DMS114 treated with DMSO at 0.1 percent for 48 hours (cell line): ENCODE measurements around the gene NFATC1.
"Not testable (repeated sequence)": the region's sequence is repeated elsewhere in the genome, so short reads cannot be mapped to it uniquely, and the experiment has no call there.

ENCODE experiments used
- DNase-seq: peaks from one replicate; lab custom pipeline; 2025; ENCODE audit not compliant: unreplicated experiment; lab: John Stamatoyannopoulos, UW

NFATC1 gene

DNA sequence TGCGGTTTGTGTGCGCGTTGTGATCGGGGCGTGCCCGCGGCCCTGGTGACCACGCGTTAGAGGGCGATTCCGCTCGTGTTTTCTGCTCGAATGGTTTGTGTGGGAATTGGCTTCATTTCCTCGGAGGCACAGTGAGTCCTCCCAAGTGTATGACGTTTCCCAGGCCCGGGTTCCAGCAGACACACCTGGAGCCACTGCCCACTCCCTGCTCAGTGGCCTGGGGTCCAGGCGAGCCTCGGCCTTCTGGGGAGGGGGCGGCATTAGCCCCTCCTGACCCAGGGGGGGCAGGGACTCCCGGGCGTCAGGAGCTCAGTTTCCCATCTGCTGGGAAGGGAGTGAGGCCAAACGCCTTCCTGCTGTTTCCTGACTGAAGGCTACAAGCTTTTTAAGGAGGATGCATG lies 92.1 kb downstream of the NFATC1 start:
- DNase-seq, result no peak

DNA sequence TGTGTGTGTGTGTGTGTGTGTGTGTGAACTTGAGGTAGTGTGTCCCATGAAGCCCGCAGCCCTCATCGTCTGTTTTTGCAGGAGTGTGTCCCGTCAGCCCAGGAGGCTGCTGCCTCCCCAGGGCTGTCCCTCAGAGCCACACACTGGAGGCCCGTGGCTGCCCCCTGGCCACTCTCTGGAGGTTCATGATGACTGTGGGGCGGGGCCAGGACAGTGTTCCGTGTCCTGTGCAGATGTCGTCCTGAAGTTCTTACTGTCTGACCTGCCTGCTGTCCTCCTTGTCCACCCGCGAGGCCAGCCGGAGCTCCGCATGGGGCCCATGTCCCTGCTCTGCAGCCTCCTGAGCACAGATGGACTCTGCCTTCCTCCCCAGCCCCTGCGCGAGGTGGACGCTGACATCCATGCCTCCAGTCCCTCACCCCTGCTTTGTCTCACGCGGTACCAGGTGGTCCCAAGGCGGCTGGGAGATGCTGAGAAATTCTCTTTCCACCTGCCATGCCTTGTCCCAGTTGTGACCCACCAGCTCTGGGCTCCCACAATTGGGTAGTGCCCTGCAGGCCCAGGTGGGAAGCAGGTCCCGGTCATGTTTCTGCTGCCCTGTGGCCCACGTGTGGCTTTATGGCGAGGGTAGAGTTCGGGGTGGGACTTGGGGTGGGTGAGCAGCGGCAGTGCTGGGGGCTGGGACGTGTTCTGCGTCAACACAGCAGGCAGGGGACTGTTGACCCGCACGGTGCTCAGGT lies 92.8 kb downstream of the NFATC1 start:
- DNase-seq, result no peak

DNA sequence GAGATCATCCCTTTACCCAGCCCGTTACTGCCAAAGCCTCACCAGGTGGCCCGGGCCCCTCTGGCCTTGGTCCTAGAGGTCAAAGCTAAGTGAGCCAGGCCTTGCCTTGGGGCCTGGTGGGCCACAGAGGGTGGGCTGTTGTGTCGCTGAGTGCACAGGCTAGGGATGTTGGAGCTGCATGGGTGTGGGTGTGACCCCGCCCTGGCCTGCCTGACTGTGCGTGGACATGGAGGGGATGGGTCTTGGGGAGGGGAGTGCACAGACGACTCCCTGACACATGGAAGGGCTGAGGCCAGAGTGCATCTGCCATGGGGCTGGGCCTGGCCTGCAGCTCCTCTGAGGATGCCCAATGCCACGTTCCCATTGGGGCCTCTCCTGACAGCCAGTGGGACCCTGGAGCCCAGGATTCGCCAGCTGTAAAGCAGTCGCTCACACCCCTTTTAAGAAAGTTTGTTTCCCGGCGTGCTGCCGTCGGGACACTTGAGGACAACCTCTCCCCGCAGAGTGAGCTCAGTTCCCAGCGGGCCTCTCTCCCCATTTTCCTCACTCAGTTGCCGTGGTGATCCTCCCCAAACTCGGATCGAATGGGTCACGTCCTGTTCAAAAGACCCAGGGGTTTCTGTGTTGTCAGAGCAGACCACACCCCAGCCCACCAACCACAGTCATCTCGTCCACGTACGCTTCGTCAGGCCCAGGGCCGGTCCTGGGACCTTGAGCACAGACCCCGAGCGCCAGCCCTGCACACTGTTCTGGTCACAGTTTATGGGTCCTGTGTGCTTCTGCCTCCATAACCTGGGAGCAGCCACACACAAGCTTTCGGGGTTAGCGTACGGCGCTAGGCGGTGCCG lies 93.5 kb downstream of the NFATC1 start:
- DNase-seq, result no peak

DNA sequence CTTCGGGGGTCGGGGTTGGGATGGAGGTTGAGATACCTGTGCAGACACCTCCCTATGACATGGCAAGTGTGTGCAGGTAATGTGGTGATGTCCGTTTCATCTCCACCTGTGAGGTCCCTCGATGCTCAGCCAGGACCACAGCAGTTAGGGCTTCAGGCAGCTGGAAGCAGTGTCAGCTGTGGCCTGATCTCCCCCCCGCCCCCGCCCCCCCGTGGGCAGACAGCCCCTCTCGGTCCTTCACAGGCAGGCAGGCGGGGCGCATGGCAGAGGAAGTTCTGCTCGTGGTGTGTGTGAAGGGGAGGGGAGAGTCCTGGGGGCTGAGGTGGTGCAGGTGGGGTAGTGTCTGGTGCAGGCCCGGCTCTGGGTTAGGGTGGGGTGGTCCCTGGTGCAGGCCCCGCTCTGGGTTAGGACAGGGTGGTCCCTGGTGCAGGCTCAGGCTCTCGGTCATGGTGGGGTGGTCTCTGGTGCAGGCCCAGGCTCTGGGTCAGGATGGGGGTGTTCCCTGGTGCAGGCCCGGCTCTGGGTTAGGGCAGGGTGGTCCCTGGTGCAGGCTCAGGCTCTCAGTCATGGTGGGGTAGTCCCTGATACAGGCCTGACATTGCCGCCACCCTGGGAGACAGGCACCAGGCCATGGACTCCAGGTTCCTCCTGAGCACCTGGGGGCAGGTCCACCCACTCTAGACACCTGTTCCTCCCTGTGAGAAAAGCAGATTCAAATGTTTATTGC lies 94.3 kb downstream of the NFATC1 start:
- no peak for DNase-seq

DNA sequence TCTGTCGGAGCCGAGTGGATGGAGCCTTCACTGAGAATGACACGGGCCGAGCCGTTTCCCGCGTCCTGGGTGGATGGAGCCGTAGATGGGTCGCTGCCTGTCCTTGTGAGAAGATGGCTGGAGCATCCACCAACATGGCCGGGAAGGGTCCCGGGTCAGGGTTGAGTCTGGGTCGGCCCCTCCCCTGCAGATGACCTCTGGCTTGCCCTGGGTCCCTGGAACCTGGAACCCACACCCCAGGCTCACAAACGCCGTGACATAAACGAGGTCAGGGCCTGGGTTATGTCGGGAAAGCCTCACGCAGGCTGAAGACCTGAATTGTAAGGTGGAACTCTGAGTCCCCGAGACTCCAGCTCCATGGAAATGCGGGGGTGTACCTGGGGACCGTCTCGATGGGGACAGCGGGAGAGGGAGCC lies 94.9 kb downstream of the NFATC1 start:
- no peak for DNase-seq

DNA sequence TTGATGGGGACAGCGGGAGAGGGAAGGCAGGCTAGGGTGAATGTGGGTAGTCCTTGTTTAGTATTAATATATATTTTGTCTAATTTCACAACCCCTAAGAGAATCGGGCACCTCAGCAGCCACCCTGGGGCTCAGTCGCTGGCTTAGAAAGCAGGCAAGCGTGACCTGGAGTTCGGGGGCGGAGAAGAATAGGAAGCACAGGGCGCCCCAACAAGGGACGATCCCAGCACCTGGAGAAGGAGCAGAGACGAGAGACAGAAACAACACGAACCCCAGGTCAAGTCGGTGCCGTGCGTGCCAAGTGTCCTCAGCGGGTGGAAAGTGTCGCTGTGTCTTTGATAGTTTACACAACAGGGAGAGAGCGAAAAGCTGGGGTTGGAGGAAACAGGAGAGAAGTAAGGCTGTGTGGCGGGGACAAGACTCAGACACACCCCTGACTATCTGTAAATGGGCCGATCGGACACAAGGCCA lies 95.4 kb downstream of the NFATC1 start:
- no peak for DNase-seq

DNA sequence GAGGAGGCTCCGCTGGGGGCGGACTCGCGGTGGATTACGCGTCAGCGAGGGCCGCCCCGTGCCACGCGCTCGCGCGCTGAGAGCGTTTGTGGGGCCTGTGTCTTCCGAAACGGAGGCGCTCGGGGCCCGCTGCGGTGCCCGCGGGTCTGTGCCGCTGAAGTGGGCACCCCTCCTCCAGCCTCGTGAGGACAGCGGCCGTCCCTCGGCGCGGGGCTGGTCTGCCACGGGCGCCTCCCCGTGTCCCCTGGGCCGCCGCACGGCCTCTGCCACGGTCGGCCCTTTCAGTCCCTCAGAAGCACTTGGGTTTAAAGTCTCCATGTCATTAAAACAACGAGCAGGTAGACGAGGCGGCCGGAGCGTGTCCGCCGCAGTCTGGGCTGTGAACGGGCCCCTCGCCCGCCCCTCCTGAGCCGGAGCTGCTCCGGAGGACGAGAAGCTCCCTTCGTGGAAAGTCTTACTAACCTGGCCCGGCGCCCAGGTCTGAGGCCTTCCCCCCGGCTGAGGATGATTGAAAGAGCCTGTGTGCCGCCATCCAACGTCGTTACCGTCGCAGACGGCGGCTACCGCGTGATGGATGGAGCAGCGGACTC lies 97.6 kb downstream of the NFATC1 start:
- DNase-seq, result no peak

DNA sequence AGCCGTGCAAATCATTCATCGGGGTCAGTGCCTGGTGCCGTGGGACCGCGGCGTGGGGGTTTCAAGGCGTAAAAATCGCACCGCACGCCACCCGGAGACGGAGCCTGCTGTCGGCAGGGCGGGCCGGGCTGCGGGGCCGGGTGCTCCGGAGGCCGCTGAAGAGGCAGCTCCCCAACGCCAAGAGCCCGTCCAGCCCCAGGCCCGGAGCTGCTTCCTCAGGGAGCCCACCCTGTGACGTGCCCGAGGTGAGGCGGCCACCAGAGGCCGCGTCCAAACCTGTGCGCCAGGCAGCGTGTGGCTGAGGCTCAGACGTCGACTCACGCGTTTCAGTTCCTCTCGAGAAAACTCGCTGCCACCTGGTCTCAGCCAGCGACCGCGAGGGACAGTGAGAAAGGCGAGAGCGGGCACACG lies 98.1 kb downstream of the NFATC1 start:
- DNase-seq, result no peak

DNA sequence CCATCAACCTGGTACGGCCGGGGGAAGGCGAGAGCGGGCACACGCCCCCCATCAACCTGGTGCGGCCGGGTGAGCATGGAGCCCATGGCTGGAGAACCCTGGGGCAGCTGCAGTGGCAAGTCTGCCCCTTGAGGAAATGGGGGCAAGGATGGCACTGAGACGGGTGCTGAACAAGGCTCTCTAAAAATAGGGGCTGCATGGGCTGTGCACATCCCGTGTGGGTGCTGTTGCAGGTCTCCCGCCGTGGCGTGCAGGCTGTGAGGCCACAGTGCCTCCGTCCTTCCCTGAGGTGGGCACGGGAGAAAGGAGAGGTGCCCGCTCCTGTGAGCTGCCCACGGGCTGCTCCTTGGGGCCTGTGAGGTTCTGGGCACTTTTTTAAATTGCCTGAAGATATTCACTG lies 99.2 kb downstream of the NFATC1 start:
- no peak for DNase-seq

DNA sequence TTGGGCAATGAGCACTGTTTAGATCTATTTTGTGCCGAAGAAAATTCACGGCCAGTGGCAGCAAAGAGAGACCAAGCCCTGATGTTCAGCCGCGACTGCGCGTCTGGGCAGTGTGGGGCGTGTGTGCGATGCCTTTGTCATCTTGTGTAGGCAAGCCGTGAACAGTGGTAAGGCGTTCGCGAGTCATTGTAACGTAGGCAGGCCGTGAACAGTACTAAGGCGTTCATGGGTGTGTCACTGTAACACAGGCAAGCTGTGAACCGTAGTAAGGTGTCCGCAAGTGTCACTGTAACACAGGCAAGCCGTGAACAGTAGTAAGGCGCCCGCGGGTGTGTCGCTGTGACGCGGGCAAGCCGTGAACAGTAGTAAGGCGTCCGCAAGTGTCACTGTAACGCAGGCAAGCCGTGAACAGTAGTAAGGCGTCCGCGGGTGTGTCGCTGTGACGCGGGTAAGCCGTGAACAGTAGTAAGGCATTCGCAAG lies 99.9 kb downstream of the NFATC1 start:
- DNase-seq, result no peak

DNA sequence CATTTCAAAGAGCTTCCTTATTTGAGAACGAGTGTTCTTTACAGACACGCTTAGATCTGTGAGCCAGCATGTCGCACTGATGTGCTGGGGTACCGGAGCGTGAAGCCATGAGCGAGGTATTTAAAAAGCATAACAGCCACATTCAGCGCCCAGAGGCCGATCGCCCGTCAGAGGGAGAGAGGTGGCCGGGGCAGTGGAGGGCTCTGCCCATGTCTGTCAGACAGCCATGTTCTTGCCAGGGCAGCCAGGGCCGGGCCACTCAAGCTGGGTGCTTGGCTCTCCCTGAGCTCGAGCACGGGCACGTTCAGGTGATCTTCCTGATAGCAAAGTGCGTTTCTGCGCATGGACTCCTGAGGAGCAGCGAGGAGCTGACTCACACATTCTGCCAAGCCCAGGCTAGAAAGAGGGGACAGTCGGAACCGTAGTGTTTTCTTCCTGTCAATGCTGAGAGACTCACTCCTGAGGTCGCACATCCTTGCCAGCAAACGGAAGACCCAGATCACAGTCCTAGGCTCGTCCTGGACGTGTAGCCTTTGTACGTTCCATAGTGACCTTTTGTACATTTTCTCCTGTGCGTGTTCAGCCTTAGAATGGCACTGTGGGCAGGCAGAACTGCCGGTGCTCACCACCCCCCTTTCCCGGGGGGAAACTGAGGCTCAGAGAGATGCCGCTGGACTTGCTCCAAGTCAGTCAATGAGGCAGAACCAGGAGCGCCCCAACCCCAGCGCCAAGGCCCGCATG lies 100.7 kb downstream of the NFATC1 start:
- no peak for DNase-seq

DNA sequence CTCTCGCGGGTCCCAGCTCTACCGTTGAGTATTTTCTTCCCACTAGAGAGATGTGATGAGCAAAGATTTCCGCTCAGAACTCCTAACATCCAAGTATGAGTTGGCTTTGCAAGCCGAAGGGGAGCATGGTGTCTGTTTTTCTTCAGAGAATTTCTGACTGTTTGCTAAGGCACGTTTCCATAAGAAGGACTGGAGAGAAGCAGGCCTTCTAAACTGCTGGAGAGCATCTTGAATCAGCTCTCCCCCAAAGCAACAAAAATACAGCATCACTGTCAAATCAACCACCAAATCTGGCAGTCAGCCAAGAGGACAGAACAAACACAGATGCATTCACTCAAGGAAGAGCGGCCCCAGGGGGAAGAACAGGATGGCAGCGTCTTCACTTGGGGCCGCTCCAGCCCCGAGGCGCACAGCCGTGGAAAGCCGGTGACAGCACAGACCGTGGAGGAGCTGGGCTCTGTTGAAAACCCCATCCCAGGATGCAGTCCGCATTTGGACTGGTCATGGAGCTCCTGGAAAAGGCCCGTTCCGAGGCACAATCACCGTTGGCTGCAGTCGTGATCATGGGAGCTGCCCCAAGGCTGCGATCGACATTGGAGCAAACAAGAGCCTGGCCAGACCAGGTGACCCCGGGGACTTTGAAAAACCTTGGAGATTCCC lies 101.4 kb downstream of the NFATC1 start:
- no peak for DNase-seq

DNA sequence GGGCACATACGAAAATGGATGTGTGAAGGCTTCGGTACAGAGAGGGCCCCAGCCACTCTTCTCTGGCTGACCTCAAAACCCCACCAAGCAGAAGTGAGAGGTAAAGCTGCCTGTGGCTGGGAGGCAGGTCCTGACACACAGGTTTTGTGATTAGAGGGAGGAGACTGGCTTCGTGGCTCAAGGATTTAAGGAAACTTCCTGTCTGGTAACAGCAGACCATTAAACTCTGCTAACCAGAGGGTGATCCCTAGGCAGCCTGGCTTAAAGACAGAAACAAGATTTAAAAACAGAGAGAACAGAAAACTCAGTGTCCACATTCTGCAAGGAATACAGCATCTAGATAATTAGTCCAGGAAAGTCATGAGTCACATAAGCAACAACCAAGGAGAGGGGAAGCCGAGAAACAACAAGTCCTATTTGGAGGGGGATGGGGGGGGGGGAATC lies 101.9 kb downstream of the NFATC1 start:
- no peak for DNase-seq

DNA sequence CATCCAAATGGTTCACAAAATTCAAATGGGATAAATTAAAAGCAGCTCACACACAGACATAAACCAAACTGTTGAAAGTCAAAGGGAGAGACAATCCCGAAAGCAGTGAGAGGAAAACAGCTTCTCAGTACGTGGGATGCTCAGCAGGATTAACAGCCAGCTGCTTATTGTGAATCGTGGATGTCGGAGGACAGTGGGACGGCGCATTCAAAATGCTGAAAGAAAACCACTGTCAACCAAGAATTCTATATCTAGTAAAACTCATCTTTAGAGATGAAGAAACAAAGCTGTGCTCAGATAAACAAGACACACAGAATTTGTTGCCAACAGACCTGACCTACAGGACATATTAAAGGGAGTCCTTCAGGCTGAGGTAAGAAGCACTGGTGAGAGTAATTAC lies 102.9 kb downstream of the NFATC1 start:
- no peak for DNase-seq

DNA sequence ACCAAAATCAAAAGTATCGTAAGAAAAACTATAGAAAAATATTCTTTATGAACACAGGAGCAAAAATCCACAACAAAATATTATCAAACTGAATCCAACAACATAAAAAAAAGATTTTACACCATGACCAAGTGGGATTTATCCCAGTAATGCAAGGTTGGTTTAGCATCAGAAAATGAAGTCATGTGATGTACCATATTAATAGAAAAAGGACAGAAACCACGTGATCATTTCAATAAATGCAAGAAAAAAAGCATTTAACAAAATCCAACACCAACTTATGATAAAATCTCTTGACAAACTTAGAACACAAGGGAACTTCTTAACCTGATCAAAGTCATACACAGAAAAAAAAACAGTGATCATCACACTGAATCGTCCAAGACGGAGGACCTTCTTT lies 105.3 kb downstream of the NFATC1 start:
- no peak for DNase-seq

DNA sequence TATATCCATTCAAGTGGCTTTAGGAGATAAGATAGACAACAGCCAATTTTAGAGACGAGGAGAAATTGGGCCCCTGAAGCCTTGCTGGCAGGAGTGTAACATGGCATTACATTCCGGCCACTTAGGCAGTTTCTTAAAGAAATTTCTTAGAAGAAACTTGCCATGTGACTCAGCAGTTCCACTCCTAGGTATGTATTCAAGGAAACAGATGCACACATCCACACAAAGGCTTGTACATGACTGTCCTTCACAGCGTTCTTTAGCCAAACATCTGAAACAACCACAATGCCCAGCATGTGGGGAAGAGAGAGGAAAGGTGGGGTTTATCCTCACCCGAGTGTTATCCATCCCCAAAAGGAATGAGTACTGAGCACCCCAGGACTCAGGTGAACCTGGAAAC lies 107.1 kb downstream of the NFATC1 start:
- DNase-seq, result no peak

DNA sequence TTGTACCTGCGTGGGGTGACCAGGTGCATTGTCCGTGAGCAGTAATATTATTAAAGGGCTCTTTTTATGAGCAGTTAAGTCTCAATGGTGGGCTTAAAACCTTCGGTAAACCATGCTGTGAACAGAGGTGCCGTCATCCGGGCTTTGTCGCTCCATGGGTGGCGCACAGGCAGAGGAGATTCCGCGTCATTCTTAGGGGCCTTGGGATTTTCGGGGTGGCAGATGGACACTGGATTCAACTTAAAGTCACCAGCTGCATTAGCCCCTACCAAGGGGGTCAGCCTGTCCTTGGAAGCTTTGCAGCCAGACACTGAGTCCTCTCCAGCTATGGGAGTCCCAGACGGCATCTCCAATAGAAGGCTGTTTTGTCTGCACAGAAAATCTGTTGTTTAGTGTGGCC lies 107.7 kb downstream of the NFATC1 start:
- DNase-seq, result no peak

DNA sequence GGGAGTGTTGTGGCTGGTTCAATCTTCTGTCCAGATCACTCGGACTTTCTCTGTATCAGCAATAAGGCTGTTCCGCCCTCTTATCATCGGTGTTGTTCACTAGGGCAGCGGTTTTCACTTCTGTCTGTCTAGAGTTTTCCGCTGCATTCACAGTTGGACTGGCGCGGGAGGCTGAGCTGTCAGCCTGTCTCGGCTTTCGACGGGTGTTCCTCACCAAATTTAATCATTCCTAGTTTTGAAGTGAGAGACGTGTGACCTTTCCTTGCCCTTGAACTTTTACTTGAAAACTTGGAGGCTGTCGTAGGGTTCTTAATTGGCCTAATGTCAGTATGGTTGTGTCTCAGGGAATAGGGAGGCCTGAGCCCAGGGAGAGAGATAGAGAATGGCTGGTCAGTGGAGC lies 108.3 kb downstream of the NFATC1 start:
- DNase-seq, result no peak

DNA sequence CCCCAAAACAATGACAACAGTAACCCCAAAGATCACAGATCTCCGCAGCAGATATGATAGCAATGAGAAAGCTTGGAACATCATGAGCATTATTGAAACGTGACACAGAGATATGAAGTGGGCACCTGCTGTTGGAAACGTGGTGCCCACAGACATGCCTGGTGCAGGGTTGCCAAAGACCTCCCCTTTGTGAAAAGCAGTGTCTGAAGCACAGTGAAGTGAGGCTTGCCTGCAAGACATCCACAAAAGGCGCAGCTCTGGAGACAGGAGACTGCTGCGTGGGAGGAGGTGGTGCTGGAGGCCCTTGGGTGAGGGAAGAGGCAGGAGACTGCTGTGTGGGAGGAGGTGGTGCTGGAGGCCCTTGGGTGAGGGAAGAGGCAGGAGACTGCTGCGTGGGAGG lies 108.8 kb downstream of the NFATC1 start:
- DNase-seq, result not testable (repeated sequence)

DNA sequence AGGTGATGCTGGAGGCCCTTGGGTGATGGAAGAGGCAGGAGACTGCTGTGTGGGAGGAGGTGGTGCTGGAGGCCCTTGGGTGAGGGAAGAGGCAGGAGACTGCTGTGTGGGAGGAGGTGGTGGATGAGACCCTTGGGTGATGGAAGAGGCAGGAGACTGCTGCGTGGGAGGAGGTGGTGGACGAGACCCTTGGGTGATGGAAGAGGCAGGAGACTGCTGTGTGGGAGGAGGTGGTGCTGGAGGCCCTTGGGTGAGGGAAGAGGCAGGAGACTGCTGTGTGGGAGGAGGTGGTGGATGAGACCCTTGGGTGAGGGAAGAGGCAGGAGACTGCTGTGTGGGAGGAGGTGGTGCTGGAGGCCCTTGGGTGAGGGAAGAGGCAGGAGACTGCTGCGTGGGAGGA lies 109.7 kb downstream of the NFATC1 start:
- not testable (repeated sequence) for DNase-seq
